NCI-H1694 treated with DMSO at 0.1 percent for 48 hours (cell line): ENCODE results near the gene THAP5.

Experiments
- DNase-seq: peaks from one replicate; lab custom pipeline; 2025; lab: John Stamatoyannopoulos, UW

Gene THAP5, protein sequence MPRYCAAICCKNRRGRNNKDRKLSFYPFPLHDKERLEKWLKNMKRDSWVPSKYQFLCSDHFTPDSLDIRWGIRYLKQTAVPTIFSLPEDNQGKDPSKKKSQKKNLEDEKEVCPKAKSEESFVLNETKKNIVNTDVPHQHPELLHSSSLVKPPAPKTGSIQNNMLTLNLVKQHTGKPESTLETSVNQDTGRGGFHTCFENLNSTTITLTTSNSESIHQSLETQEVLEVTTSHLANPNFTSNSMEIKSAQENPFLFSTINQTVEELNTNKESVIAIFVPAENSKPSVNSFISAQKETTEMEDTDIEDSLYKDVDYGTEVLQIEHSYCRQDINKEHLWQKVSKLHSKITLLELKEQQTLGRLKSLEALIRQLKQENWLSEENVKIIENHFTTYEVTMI

DNA sequence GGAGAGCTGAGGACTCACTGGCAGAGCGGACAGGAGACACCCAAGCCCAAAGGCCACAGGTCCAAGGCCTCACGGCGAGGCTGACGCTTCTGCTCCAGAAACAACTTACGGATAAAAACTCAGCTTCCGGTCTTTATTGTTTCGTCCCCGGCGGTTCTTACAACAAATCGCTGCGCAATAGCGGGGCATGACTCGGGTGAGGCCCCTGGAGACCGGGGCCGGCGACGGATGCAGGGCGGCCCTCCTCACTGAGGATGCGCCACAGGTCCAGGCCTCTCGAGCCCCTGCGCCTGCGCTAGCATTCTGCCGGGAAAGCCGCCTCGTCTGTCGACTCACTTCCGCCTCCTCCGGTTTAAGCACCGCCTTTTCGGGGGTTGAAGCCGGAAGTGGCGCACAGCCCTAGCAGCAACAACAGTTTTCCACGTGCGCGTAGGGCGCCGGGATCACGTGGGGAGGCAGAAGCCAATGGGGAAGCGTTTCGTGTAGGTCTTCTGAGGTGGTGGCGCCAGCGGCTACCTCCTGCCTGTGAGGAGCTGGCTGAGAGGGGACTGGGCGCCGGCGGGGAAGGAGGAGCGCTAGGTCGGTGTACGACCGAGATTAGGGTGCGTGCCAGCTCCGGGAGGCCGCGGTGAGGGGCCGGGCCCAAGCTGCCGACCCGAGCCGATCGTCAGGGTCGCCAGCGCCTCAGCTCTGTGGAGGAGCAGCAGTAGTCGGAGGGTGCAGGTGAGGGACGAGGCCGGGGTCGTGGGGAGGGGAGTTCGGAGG is at the start of gene THAP5, which contains the start of gene DNAJB9:
THAP5 (minus strand) TSS at position 326 of the 765 bp plus-strand sequence; CDS start at position 189, 137 bp downstream.
DNAJB9 (plus strand) TSS at position 494 of the 765 bp plus-strand sequence. CDS start 1,853 bp downstream, outside the sequence.
- DNase-seq, result peak; percentile 97

DNA sequence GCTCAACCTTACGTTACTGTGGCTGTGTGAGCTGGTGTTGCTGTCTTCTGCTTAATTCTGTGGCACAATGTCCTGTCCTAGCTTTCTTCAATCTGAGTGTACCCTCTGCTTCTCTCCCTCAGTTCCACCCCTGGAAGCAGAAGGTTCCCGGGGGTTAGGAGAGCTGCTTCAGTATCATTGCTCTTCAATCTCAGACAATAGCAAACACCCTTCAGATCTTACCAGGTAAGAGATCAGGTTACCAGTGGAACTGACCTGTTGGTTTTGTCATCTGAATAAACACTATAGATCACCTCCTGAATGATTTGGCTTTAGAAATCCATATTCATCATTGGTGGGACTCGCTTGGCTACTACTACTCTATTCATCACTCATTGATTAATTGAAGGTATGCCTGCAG is 48.5 kb upstream of the THAP5 start:
- DNase-seq, result no peak

DNA sequence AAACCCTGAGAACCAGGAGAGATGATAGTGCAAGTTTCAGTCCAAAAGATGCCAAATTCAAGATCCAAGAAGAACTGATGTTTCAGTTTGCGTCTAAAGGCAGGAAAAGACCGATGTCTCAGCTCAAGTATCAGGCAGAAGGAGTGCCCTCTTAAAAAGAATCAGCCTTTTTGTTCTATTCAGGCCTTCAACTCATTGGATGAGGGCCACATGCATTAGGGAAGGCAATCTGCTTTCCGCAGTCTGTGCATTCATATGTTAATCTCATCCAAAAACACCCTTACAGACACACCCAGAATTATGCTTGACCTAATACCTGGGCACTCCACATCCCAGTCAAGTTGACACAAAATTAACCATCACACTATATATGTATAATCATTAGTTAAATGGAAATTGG is 45.4 kb upstream of the THAP5 start:
- DNase-seq, result no peak

DNA sequence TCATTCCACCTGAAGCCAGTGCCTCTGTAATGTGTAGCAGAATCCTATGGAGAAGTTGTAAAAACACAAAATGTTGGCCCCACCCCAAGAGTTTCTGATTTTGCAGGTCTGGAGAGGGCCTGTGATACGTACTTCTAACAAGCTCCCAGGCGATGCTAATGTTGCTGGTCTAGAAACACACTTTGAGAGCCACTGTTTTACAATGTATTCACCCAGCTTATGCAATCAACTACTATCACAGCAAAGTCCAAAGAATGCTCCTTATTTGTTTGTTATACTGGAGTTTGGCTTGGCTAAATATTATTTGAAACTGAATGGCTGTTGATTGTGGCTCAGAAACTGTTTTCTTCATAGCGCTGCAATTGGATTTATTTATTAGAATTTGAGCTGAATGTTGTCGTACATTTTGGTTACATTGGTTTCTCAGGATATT is 44.5 kb upstream of the THAP5 start:
- DNase-seq, result no peak

DNA sequence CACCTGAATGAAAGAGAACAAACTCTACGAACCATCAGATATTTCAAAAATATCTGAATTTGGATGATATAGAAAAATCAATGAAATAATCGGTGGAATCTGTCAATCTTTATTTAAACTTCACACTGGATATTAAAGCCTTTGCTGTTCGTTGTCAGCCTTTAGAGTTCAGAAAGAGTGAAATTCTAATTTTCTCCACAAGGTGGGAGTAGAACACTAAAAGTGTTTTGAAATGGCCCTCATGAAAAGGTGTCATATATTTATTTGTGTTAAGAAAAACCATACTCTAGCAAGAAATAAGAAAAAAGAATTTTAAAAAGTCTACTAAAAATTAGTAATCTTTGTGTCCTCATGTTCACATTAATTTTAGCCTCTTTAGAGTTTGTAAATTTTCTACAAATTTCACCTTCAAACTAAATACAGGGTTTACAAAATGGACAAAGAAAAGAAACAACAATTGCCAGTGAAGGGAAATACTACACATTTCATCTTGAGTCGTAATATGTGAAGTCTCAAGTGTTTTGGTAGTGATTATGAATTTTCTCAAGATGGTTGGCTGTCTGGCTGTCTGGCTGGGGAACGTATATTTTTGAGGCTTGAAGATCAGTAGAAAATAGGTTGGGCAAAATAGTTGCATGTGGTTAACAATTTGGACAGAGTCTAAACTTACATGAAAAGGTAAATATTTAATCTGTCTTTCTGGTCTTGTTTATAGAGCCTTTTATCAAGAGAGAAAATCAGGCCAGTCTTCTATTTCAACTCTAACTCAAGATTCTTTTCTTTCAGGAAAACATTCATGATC is 43.8 kb upstream of the THAP5 start:
- DNase-seq, result peak; percentile 84

DNA sequence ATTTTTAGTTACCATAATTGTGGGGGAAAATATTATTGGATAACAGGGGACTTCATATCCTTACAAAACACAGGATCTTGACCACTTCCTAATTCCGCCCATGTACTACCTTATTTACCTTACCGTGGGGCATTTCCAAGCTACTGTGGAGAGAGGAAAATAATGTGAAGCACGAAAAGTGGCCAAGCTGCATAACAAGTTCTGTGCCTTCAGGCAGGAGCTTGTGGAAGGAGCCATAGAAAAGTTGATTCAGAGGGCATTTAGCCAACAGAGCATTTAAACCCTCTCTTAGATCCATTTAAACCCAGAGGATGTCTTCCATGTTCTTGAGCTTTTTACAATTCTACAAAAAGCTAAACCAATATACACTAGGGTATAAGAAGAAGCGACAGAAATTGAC is 41.8 kb upstream of the THAP5 start:
- DNase-seq, result no peak

DNA sequence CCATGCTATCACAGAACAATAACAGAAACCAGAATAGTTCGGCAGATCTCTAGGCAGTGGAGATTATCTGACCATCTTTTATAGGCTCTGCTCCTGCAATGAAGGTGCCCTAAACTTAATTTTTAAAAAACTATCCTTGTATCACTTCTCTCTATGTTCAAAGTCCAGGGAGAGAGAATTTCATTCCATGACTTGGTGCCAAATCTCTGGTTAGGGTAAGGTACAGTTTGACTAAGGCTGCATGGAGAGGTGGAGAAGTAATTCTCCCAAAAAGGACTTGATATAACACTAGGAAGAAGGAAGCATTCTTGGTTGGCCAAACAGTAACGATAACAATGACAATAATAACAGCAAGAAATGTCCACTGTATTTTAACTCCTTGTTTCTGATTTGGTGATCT is 40.1 kb upstream of the THAP5 start:
- no peak for DNase-seq

DNA sequence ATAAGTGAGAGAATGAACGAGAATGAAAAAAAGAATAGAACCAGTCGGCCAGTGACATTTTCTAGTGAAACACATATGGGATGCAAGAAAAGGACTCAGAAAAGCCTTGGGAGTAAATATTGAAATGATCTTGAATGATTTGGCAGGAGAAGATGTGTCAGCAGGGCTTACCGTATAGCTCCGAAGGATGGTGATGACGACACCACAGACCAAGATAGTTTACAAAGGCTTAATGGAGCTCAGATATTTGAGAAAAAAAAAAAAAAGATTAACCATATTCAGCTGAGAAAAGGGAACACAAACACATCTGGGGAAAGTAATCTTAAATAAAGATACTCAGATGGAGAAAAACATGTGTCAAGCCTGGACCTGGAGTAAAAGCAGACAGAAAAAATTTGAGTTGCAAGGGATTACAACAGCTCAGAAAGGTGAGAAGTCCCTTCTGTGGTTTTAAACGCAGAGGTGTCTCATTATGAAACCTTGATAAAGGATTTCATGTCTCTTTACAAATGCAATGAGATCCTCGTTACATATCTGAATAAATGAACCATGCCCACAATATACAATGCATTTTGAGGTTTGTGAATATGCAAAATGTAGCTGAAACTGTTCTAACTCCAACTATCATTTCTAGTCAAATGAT is 36.2 kb upstream of the THAP5 start:
- no peak for DNase-seq

DNA sequence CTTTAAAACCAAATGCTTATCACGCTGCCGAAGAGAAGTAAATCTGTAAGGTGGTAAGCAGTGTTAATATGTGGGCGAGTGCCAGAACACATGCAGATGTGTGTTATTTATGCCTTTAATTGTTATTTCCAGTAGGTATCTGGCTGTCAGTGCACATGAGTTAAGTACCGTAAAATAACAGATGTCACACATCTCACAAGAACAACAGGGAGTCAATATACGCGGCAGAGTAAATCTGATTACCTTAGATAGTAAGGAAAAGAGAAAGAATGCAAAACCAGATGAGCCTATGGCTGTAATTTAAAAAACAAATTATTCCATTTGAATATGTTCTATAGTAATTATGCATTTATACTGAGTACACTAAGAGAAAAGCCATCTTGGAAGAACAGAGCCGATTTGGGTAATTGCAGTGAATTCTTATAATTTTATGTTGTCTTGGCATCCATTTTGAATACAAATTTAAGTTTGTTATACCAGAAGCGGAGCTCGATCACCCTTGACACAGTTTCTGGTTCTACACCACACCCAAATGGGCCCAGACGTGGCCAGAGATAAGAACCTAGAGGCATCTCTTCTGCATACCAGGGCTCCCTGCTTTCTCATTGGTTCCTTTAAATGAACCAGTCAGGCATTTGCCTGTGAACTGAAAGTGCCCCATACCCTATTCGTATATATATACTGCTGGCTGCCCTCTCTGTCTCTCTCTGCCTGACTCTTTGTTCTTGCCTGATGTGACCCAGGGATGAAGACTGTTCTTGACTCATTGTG is 35.0 kb upstream of the THAP5 start:
- peak; percentile 81 for DNase-seq

DNA sequence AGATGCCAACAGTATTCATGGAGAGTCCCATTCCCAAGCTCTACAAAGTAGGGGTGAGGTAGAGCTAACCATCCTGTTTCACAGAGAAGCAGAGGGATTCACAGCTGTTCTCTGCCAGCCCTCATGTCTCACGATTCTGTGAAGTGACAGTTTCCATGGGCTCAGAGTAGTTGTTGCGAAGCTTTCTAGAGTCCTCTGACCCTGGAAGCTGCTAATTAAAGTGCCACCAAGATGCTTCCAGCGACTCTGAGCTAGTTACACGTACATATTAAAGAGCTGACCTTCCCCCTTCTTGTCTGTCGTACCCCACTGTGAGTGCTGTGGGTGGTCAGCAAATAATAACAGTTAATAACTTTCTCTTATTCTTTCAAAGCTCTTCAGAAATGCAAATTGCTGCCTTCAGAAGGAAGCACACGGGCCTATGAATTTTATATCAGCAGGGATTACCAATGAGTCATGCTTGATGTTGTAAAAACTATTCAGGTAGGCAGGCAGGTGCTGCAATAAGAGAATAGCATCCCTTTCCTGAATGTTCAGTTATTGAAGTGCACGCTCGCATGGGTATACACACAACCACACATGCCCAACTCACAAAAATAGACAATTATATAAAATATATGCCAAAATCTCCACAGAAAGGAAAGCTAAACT is 34.3 kb upstream of the THAP5 start:
- DNase-seq, result peak; percentile 50

DNA sequence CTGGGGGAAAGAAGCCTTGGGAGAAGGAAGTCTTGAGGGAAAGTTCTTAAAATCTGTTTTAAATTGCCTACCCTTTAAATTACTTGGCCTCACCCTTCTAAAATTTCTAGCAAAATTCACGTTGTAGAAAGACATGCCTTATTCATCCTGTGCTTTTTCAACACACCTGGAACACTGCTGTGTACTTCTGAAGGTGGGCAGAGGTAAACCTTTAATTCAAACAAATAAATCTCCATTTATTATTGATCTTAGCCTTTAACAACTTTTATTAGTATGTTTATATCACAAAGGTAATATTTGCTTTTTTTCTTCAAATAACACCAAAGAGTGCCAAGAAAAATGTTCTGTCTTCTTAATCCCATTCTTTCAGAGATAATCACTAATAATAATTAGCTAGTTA is 30.9 kb upstream of the THAP5 start:
- DNase-seq, result no peak

DNA sequence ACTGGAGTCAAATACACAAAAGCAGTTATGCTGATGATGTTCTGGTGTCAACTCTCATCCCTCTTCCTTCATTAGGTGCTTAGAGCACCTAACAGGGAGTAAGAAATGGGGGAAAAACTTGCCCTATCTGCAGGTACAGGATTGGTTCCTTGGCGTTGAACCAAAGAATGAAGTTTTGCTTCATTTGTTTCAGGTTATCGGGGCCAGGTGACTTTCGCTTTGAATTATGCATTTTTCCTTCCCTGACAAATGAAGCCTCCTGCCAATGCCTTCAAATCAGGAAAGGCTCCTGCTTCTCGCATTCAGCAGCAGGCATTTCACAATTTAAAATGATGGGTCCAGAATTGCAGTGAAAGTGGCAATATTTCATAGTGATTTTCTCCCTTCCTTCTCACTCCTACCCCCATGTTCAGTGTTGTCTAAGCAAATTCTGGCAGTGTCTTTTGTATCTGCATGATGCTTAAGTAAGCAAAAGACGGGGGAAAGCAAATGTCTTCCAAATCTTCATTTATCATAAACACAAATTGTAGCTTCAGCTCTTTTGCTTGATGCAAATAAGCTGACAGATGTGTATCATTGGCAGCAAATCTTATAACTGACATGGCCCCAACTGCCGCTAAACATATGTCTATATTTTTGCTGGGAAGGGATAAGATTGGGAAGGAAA is 29.5 kb upstream of the THAP5 start:
- peak; percentile 96 for DNase-seq

DNA sequence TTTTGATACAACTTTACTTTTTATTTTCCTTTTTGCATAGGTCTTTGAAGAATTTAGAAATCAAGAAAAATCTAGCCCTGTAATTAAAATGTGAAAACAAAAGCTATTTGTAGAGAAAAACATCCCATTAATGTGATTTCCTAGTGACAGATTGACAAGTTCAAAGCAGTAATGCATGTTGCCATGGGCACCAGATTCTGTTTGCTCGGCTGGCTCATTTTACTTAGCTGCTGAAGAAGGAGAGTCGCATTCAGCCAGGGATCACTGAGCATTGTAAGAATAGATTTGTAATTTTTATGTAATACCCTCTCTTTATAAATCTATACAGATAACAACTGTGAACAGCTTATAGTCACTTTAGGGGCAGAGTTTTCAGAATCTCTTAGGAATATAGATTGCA is 28.6 kb upstream of the THAP5 start:
- DNase-seq, result peak; percentile 93

DNA sequence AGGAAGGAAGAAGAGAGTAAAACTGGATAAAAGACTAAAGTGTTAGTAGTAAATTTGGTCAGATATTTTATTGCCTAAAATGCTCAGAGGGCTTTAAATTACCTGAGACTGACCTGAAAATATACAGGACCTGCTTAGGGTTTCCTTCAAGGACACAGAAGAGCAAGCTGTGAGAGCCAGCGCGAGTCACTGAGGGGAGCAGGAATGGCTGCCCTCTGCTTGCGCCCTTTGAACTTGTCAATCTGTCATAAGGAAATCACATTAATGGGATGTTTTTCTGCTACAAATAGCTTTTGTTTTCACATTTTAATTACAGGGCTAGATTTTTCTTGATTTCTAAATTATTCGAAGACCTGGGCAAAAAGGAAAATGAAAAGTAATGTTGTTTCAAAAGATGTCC is 27.1 kb upstream of the THAP5 start:
- no peak for DNase-seq

DNA sequence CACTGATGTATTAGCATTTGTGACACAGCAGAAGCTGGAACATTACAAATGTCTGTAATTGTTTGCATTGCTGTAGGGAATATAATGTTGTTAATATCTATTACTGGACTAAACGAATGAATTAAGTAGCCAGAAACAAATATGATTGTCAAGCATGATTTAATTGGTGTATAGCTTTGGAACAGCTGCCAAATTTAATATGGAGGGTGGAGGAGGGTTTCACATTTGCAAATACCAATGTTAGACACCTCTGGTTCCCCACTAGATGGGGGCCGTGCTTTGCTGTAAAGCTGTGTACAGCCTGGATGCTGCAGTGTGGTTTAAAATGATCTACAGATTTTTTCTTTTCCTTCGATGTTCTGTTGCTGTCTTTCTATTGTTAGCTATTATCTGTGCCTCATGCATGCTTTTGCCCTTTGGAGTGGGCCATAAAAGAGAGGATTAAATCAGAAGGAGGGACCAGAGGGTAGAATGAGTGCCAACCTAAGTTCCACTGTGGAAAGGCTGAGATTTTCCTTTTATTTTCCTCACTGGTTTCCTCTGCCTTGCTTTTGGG is 23.2 kb upstream of the THAP5 start:
- peak; percentile 96 for DNase-seq

DNA sequence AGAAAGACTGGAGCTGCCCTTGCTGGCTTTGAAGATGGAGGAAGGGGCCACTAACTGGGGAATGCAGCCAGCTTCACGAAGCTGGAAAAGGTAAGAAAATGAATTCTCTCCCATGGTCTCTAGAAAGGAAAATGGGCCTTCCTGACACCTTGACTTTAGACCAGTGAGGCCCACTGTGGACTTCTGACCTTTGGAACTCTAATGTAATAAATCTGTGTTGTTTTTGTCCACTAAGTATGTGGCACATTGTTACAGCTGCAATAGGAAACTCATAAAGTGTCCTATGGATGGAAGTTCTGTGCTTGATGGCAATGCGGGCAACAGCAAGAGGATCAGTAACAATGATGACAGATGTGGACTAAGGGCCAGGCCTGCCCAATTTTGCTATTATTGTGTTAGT is 21.1 kb upstream of the THAP5 start:
- DNase-seq, result no peak

DNA sequence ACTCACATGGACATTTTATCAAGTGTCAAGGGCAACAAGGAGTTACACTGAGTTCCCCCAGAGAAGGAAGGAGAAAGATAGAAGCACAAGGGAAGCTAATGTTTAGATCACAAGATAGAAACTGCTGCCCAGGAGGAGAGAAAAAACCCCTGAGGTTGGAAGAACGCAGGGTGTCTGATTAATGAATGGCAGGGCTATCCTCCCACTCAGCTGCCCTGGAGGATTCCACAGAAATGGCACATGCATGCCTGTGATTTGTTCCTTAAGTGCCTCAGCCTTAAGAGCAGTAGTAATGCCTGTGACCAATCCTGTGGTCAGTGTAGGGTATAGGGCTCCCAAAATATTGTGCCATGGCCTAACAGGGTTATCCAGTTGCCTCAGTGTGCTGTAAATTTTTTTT is 20.4 kb upstream of the THAP5 start:
- no peak for DNase-seq

DNA sequence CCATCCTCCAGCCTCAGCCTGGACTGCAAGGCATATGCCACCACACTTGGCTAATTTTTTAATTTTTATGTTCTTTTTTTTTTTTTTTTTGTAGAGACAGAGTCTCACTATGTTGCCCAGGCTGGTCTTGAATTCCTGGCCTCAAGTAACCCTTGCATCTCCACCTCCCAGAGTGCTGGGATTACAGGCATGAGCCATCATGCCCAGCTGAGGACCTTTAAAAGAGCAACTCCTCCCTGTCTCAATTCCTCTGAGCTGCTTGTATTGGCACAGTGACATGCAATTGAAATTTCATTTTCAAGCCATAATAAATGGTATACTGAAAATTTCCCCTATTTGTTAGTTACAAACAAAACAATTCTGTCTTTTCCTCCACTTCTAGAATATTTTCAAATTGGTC is 19.7 kb upstream of the THAP5 start:
- no peak for DNase-seq

DNA sequence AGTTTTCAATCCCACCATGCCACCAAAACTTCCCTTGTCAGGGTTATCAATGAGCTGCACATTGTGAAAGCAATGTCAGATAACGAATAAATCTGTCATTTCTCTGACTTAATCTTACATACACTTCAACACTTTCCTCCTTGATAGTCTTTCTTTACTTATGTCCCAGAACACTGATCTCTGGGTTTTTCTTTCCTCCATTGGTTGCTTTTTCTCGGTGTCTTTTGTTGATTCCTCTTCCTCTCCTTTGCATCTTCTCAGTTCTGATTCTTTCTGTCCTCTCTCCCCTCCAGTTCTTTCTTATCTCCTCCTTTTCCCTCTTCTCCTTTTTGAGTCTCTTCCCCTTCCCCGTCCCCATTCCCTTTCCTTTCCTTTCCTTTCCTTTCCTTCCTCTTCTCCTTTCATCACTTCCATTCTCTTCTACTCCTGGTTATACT is 16.8 kb upstream of the THAP5 start:
- DNase-seq, result no peak

DNA sequence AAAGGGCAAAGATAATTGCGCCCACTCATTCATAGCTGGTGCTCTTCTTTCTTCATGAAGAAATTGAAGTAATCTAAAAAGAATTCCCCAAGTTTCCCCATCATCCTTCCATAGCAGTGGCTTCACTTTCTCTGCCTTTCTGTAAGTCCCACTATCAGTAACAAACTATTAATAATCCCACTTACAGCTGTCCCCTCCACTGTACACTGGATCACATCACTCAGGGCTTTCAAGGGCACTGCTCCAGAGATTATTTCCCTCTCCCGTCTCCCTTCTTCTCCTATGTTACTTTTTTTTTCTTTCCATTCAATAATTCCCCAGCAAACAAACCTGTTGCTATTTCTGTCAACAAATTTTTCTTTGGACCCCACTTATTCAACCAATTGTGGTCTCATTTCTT is 16.3 kb upstream of the THAP5 start:
- DNase-seq, result no peak
